SJSA1 (cell line): ENCODE results near the gene TSEN15. TPM values are rescaled to one million over a fixed set of nuclear protein-coding genes. Genes with fewer than 3 reads are reported as not detected.

Experiments
- DNase-seq, 2 experiments: peaks; one replicate each; pipeline ENCODE4 v3.0.0-alpha.2; 2015 to 2020; ENCODE audit warnings: low spot score in 2 of 2, low read depth in 1 of 2
- H3K27ac ChIP-seq: fragments of 250-450 bp; sonication (Bioruptor Pico); 2 replicates; pipeline ENCODE4 v1.5.1; 2020; ENCODE audit warnings: mild to moderate bottlenecking, moderate library complexity
- H3K27me3 ChIP-seq: fragments of 250-450 bp; sonication (Bioruptor Pico); replicated peaks from 2 replicates; pipeline ENCODE4 v1.5.1; 2020; ENCODE audit warnings: mild to moderate bottlenecking, moderate library complexity
- H3K36me3 ChIP-seq: fragments of 250-450 bp; sonication (Bioruptor Pico); 2 replicates; pipeline ENCODE4 v1.5.1; 2020; ENCODE audit warnings: mild to moderate bottlenecking
- H3K4me1 ChIP-seq: fragments of 250-450 bp; sonication (Bioruptor Pico); replicated peaks from 2 replicates; pipeline ENCODE4 v1.6.1; 2021; ENCODE audit warnings: mild to moderate bottlenecking
- H3K4me3 ChIP-seq: fragments of 250-450 bp; sonication (Bioruptor Pico); 2 replicates; pipeline ENCODE4 v1.5.1; 2020; ENCODE audit warnings: mild to moderate bottlenecking
- H3K9me3 ChIP-seq: fragments of 250-450 bp; sonication (Bioruptor Pico); replicated peaks from 2 replicates; pipeline ENCODE4 v1.5.1; 2020; ENCODE audit warnings: mild to moderate bottlenecking
- total RNA-seq: library from RNA; depleted of rRNA; stranded (reverse); fragments of >200 nt; shearing (Covaris generic); gene quantifications from 2 replicates; pipeline ENCODE4 v1.2.3, GENCODE V29; 2014; rRNA removed

TSEN15 gene
- total RNA-seq, result 123 and 129 TPM in 2 replicates

GRCh38 chr1:184051485-184052193, at the start of gene TSEN15:
Gene TSEN15 (plus strand): TSS chr1:184051730. CDS start chr1:184051756, 26 bp downstream.
- H3K4me3 ChIP-seq, result peak within 1 kb of the TSS; percentile 67
- no peaks in the 10 kb centered on the region for H3K9me3 ChIP-seq
- DNase-seq, result peak; percentile 78 to 86
- peaks cover 50% of the 10 kb centered on the region for H3K4me1 ChIP-seq
- H3K27me3 ChIP-seq, result no peaks in the 10 kb centered on the region
- H3K36me3 ChIP-seq, result peaks cover 18% of the 10 kb centered on the region
- peak within 1 kb of the TSS; percentile 70 for H3K27ac ChIP-seq

DNA sequence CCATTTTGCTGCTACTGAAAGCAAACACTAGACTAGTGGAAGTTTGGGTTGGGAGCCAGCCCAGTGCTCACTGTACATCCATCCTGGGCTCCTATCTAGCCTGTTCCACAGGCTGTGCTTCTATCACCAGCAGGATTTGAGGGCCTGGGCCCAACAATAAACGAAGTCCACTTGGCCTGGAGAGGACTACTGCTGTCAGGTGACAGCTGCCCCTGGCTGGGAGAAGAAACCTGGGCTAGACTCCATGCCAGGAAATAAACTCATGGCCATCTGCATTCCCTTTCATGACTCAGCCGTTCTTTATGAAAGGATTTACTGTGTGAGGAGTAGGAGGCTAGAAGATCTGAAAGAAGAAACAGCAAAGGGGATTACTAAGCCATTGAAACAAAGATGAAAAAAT, 49.5 kb upstream of the TSEN15 start:
- no peaks in the 10 kb centered on the region for H3K36me3 ChIP-seq
- H3K4me3 ChIP-seq, result no peak overlapping the region
- H3K9me3 ChIP-seq, result no peaks in the 10 kb centered on the region
- peak overlapping the region; percentile 44 for H3K27ac ChIP-seq
- no peaks in the 10 kb centered on the region for H3K27me3 ChIP-seq
- peaks cover 12% of the 10 kb centered on the region for H3K4me1 ChIP-seq
- peak; percentile 64 to 80 for DNase-seq

- no peak for DNase-seq
- Histone ChIP-seq H3K9me3 (no peaks in the 10 kb centered on the region), H3K27ac (no peak overlapping the region), H3K27me3 (no peaks in the 10 kb centered on the region), H3K36me3 (no peaks in the 10 kb centered on the region), H3K4me3 (no peak overlapping the region), H3K4me1 (peaks cover 12% of the 10 kb centered on the region)
Measured at GRCh38 chr1:184004935-184005334, 46.6 kb upstream of the TSEN15 start.

DNA sequence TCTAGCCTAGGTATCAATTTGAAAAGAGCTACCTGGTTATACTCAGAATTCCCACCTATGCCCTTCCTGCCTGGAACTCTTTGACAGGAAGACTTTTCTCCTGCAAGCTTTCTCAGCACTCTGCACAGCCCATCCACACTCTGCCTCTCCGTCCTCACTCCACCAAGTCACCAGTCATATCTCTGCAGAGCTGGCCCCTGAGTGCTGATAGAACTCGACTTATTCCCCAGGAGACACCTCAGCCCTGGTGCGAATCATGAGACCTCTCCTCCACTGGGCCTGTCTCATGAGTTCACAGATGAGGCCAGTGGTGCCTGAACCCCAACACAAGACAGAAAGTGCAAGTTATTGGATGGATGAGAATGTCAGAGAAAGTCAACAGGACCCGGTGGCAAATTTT, 46.0 kb upstream of the TSEN15 start:
- Histone ChIP-seq H3K27ac (no peak overlapping the region), H3K27me3 (no peaks in the 10 kb centered on the region), H3K36me3 (no peaks in the 10 kb centered on the region), H3K9me3 (no peaks in the 10 kb centered on the region), H3K4me1 (peaks cover 12% of the 10 kb centered on the region), H3K4me3 (no peak overlapping the region)
- DNase-seq, result no peak

DNA sequence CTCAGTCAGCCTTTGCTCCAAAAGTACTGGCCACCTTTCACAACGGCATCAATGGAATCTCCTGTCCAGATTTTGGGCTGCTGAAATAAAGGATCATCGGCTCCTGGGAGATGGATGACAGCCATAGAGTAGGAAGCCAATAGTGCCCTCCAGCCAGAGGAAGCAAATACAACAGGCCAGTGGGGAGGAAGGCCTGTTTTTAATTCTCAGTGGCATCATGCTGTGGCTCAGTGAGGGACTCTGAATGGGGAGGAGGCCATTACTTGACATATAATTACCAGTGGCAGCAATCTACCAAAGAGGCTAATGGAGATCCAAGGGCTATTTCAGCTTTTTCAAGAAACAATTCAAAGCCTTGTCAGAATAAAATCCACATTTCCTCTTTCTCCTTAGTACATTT, 40.7 kb upstream of the TSEN15 start:
- Histone ChIP-seq H3K27ac (no peak overlapping the region), H3K4me1 (no peaks in the 10 kb centered on the region), H3K9me3 (no peaks in the 10 kb centered on the region), H3K4me3 (no peak overlapping the region), H3K36me3 (no peaks in the 10 kb centered on the region), H3K27me3 (no peaks in the 10 kb centered on the region)
- no peak for DNase-seq

DNA sequence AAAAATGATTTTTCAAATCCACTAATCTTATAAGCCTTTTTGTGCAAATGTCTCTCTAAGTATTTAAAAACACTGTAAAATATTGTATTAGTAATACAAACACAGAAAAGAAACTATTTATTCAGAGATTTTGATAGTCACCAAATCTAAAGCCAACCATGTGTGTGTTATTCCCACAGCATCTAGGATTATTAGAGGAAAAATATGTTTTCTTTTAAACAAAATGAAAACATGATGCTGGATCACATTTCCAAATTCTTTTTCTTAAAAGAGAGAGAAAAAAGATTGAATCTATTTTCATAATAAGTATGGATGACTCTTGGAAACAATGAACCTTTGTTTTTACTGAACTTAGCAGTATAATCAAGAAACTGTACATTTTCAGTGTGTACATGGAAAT, 39.3 kb upstream of the TSEN15 start:
- Histone ChIP-seq H3K27me3 (no peaks in the 10 kb centered on the region), H3K27ac (no peak overlapping the region), H3K9me3 (no peaks in the 10 kb centered on the region), H3K4me3 (no peak overlapping the region), H3K4me1 (no peaks in the 10 kb centered on the region), H3K36me3 (no peaks in the 10 kb centered on the region)
- DNase-seq, result no peak

GRCh38 chr1:184014271-184014670, 37.3 kb upstream of the TSEN15 start:
- DNase-seq, result no peak
- Histone ChIP-seq H3K27me3 (no peaks in the 10 kb centered on the region), H3K36me3 (no peaks in the 10 kb centered on the region), H3K4me3 (no peak overlapping the region), H3K4me1 (no peaks in the 10 kb centered on the region), H3K9me3 (no peaks in the 10 kb centered on the region), H3K27ac (no peak overlapping the region)

DNA sequence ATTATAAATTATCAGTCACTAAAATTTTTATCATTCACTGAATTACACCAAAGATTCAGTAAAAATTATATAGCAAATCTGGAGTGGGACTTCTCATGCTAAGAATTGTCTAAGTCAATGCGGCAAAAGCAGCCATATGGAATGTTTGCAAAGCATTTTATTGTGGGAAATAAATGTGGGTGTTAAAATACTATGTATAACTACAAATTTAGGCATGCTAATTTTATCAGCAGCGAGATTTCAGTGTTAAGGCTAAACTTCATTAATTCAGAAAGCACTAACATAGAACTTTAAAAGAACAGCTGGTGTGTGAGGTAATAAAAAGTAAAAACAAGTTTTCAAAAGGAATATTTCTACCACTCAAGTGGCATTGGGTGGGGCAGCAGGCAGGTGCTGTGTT, 35.4 kb upstream of the TSEN15 start:
- no peaks in the 10 kb centered on the region for H3K9me3 ChIP-seq
- no peak for DNase-seq
- H3K36me3 ChIP-seq, result no peaks in the 10 kb centered on the region
- no peaks in the 10 kb centered on the region for H3K27me3 ChIP-seq
- no peak overlapping the region for H3K4me3 ChIP-seq
- no peak overlapping the region for H3K27ac ChIP-seq
- no peaks in the 10 kb centered on the region for H3K4me1 ChIP-seq

DNA sequence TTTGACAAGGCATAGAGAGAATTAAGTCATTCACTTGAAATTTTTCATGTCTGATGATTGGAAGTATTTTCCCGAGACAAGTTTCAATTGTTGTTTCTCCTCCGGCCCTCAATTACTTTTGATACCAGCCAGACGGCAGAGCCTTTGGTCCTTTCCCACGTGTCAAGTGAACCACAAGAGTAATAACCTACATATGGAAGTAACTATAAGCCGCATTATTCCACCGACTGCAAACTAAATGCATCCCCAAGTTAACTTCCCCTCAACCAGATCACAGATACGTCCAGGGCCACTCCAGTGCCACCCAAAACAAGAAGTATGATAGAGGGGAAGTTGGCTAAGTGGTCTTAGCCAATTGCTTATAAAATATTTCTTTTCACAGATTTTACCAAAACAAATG, 34.2 kb upstream of the TSEN15 start:
- Histone ChIP-seq H3K36me3 (no peaks in the 10 kb centered on the region), H3K27ac (no peak overlapping the region), H3K4me3 (no peak overlapping the region), H3K27me3 (no peaks in the 10 kb centered on the region), H3K9me3 (no peaks in the 10 kb centered on the region), H3K4me1 (0 out of 2 replicates have a peak, but pooled peaks cover 3% of the 10 kb centered on the region)
- DNase-seq, result no peak

- Histone ChIP-seq H3K27me3 (no peaks in the 10 kb centered on the region), H3K9me3 (no peaks in the 10 kb centered on the region), H3K4me1 (0 out of 2 replicates have a peak, but pooled peaks cover 3% of the 10 kb centered on the region), H3K36me3 (no peaks in the 10 kb centered on the region), H3K27ac (no peak overlapping the region), H3K4me3 (no peak overlapping the region)
- DNase-seq, result no peak
Measured at GRCh38 chr1:184018622-184019021, 32.9 kb upstream of the TSEN15 start.

GRCh38 chr1:184019069-184019468, 32.5 kb upstream of the TSEN15 start:
- Histone ChIP-seq H3K36me3 (no peaks in the 10 kb centered on the region), H3K4me1 (0 out of 2 replicates have a peak, but pooled peaks cover 3% of the 10 kb centered on the region), H3K9me3 (no peaks in the 10 kb centered on the region), H3K4me3 (no peak overlapping the region), H3K27me3 (no peaks in the 10 kb centered on the region), H3K27ac (no peak overlapping the region)
- DNase-seq, result no peak

DNA sequence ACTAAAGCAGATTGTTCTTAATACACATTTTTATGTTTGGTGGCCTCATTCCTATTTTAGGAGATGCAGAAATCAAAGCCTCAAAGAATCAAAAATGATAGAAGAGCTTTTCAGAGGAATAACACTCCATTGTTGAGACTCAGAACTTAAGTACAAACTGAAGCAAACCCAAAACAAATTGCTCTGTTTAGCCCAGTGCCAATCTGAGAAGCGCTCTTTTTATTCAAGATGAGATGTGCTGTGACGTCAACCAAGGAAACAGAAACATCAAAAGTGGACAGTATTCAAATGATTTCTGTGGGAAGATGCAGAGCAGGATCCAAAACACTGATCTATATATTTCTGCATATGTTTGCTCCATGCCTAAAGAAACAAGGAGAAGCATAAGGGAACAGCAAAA, 32.0 kb upstream of the TSEN15 start:
- Histone ChIP-seq H3K4me1 (0 out of 2 replicates have a peak, but pooled peaks cover 3% of the 10 kb centered on the region), H3K36me3 (no peaks in the 10 kb centered on the region), H3K27ac (no peak overlapping the region), H3K9me3 (no peaks in the 10 kb centered on the region), H3K27me3 (no peaks in the 10 kb centered on the region), H3K4me3 (no peak overlapping the region)
- no peak for DNase-seq

- H3K27ac ChIP-seq, result no peak overlapping the region
- no peaks in the 10 kb centered on the region for H3K27me3 ChIP-seq
- 0 out of 2 replicates have a peak, but pooled peaks cover 3% of the 10 kb centered on the region for H3K4me1 ChIP-seq
- no peaks in the 10 kb centered on the region for H3K9me3 ChIP-seq
- H3K4me3 ChIP-seq, result no peak overlapping the region
- no peaks in the 10 kb centered on the region for H3K36me3 ChIP-seq
- DNase-seq, result no peak
Measured at GRCh38 chr1:184020328-184020727, 31.2 kb upstream of the TSEN15 start.

DNA sequence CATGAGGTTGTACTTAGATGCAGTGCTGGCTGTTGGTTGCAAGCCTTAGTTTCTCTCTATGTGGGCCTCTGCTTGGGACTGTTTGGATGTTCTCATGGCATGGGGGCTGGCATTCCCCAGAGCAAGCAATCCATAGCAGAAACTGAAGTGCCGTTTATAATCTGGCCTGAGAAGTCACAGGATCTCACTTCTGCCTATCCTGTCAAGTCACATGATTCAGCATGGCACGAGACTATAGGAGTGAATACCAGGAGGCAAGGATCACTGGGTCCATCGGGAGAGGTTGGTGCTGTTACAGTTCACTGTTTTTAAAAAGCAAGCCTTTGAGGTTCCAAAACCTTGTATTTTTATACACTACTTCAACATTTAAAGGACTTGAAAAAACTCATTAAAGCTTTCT, 30.7 kb upstream of the TSEN15 start:
- Histone ChIP-seq H3K27me3 (no peaks in the 10 kb centered on the region), H3K4me1 (0 out of 2 replicates have a peak, but pooled peaks cover 3% of the 10 kb centered on the region), H3K27ac (no peak overlapping the region), H3K4me3 (no peak overlapping the region), H3K36me3 (no peaks in the 10 kb centered on the region), H3K9me3 (no peaks in the 10 kb centered on the region)
- DNase-seq, result no peak

GRCh38 chr1:184021728-184022127, 29.8 kb upstream of the TSEN15 start:
- Histone ChIP-seq H3K27ac (no peak overlapping the region), H3K4me3 (no peak overlapping the region), H3K4me1 (0 out of 2 replicates have a peak, but pooled peaks cover 3% of the 10 kb centered on the region), H3K27me3 (no peaks in the 10 kb centered on the region), H3K36me3 (no peaks in the 10 kb centered on the region), H3K9me3 (no peaks in the 10 kb centered on the region)
- no peak for DNase-seq
